ENCODE measurements around the gene FAM136A.

DNA sequence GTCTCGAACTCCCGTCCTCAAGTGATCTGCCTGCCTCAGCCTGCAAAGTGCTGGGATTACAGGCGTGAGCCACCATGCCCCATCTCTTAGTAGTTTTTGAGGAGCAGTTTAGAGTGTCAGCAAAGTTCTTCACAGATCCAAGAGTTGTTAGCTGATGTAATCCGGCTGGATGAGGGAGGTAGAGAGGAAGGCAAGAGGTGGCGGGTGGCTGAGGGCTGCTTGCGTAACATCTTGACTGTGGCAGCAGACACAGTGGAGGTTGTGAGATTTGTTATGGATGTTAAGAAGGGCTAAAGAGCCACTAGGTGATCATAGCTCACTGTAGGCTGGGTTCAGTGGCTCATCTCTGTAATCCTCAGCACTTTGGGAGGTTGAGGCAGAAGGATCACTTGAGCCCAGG is 19.5 kb upstream of the FAM136A start:
- TF ChIP-seq, protein P1, sequence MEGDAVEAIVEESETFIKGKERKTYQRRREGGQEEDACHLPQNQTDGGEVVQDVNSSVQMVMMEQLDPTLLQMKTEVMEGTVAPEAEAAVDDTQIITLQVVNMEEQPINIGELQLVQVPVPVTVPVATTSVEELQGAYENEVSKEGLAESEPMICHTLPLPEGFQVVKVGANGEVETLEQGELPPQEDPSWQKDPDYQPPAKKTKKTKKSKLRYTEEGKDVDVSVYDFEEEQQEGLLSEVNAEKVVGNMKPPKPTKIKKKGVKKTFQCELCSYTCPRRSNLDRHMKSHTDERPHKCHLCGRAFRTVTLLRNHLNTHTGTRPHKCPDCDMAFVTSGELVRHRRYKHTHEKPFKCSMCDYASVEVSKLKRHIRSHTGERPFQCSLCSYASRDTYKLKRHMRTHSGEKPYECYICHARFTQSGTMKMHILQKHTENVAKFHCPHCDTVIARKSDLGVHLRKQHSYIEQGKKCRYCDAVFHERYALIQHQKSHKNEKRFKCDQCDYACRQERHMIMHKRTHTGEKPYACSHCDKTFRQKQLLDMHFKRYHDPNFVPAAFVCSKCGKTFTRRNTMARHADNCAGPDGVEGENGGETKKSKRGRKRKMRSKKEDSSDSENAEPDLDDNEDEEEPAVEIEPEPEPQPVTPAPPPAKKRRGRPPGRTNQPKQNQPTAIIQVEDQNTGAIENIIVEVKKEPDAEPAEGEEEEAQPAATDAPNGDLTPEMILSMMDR (conservative IDR thresholded peaks at IDR 0.05): no peak
- TF ChIP-seq EZH2 (IDR thresholded peaks at IDR 0.05; ENCODE audit: low read depth): no peak

All from PC-9 (cell line).